Vagina (tissue), 2 donors: Measurements from ENCODE around the gene LZTFL1.

Experiments used
- POLR2A ChIP-seq, 2 donors: fragments of 450-650 bp; IDR thresholded peaks; one replicate each; pipeline ENCODE4 v1.6.1; 2017; ENCODE audit warnings: antibody characterized with exemption in 2 of 2, mild to moderate bottlenecking in 2 of 2, moderate library complexity in 2 of 2
- TF ChIP-seq, protein P1 (sequence below), 3 experiments: fragments of 450-650 bp in 2 of 3; fragments of 200-600 bp in 1 of 3; sonication (generic) in 1 of 3; IDR thresholded peaks; one replicate each; pipeline ENCODE4 v1.5.1; 2017 to 2019; ENCODE audit warnings: antibody characterized with exemption in 3 of 3, mild to moderate bottlenecking in 2 of 3, moderate library complexity in 2 of 3

DNA sequence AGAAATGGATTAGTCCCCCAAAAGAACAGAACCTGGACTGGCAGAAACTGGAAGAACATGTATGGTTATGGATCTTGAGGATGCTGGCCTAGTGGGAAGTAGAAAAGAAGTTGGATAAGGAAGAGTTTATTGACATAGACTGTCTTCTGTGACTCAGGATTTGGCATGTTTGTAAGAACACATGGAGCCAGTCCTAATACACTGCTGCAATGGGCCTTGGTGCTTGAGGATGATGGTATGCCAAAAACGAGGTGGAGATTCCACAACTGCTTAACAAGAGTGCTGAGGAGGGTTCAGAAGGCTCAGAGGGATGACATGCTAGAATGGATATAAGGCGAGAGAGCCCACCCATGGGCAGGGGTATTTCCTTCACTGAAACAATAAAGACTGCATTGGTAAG is 22.4 kb downstream of the LZTFL1 start:
- TF ChIP-seq, protein P1, sequence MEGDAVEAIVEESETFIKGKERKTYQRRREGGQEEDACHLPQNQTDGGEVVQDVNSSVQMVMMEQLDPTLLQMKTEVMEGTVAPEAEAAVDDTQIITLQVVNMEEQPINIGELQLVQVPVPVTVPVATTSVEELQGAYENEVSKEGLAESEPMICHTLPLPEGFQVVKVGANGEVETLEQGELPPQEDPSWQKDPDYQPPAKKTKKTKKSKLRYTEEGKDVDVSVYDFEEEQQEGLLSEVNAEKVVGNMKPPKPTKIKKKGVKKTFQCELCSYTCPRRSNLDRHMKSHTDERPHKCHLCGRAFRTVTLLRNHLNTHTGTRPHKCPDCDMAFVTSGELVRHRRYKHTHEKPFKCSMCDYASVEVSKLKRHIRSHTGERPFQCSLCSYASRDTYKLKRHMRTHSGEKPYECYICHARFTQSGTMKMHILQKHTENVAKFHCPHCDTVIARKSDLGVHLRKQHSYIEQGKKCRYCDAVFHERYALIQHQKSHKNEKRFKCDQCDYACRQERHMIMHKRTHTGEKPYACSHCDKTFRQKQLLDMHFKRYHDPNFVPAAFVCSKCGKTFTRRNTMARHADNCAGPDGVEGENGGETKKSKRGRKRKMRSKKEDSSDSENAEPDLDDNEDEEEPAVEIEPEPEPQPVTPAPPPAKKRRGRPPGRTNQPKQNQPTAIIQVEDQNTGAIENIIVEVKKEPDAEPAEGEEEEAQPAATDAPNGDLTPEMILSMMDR (IDR thresholded peaks at IDR 0.05): no peak
- TF ChIP-seq POLR2A (IDR thresholded peaks at IDR 0.05): no peak
